RWPE2 (cell line): ENCODE data around the gene PPAN.

Source experiments
- ATAC-seq: fragments of 200-7000 bp; cut with Tn5 transposase; 3 replicates; pipeline ENCODE4 v1.9.1; 2021; ENCODE audit warnings: low read depth
- DNase-seq: peaks from one replicate; pipeline ENCODE4 v3.0.0-alpha.2; 2020; ENCODE audit warnings: low spot score
- H3K27ac ChIP-seq: fragments of 450-650 bp; 2 replicates; pipeline ENCODE4 v1.5.1; 2017; ENCODE audit warnings: mild to moderate bottlenecking; ENCODE audit not compliant: poor library complexity, severe bottlenecking
- H3K27me3 ChIP-seq: fragments of 250-450 bp; sonication (Bioruptor Pico); 2 replicates; pipeline ENCODE4 v1.5.1; 2021; ENCODE audit warnings: mild to moderate bottlenecking, moderate library complexity; ENCODE audit not compliant: insufficient read depth, poor library complexity, severe bottlenecking
- H3K36me3 ChIP-seq: fragments of 250-450 bp; sonication (Bioruptor Pico); 2 replicates; pipeline ENCODE4 v1.5.1; 2020; ENCODE audit warnings: low read depth, mild to moderate bottlenecking, moderate library complexity
- H3K4me1 ChIP-seq: fragments of 250-450 bp; sonication (Bioruptor Pico); 2 replicates; pipeline ENCODE4 v1.5.1; 2021; ENCODE audit warnings: mild to moderate bottlenecking, moderate library complexity; ENCODE audit not compliant: insufficient read depth, poor library complexity, severe bottlenecking
- H3K4me3 ChIP-seq: fragments of 250-450 bp; sonication (Bioruptor Pico); 2 replicates; pipeline ENCODE4 v1.5.1; 2021; ENCODE audit warnings: mild to moderate bottlenecking, moderate library complexity; ENCODE audit not compliant: severe bottlenecking
- H3K9me3 ChIP-seq: fragments of 250-450 bp; sonication (Bioruptor Pico); 2 replicates; pipeline ENCODE4 v1.5.1; 2021; ENCODE audit warnings: mild to moderate bottlenecking, moderate library complexity; ENCODE audit not compliant: severe bottlenecking
- TF ChIP-seq, protein P1 (sequence below): fragments of 450-650 bp; IDR thresholded peaks from one replicate; pipeline ENCODE4 v1.5.1; 2017; ENCODE audit warnings: mild to moderate bottlenecking, moderate library complexity; ENCODE audit not compliant: poor library complexity, severe bottlenecking

The PPAN gene

GRCh38 chr19:10104665-10105508, 1.3 kb upstream of the PPAN start:
- TF ChIP-seq, protein P1, sequence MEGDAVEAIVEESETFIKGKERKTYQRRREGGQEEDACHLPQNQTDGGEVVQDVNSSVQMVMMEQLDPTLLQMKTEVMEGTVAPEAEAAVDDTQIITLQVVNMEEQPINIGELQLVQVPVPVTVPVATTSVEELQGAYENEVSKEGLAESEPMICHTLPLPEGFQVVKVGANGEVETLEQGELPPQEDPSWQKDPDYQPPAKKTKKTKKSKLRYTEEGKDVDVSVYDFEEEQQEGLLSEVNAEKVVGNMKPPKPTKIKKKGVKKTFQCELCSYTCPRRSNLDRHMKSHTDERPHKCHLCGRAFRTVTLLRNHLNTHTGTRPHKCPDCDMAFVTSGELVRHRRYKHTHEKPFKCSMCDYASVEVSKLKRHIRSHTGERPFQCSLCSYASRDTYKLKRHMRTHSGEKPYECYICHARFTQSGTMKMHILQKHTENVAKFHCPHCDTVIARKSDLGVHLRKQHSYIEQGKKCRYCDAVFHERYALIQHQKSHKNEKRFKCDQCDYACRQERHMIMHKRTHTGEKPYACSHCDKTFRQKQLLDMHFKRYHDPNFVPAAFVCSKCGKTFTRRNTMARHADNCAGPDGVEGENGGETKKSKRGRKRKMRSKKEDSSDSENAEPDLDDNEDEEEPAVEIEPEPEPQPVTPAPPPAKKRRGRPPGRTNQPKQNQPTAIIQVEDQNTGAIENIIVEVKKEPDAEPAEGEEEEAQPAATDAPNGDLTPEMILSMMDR: no peak
- H3K4me1 ChIP-seq: peaks cover 6% of the 10 kb centered on the region
- no peak overlapping the region for H3K4me3 ChIP-seq
- H3K9me3 ChIP-seq: no peaks in the 10 kb centered on the region
- H3K27me3 ChIP-seq: no peaks in the 10 kb centered on the region
- DNase-seq (no peak), ATAC-seq (no peak)
- peaks cover 30% of the 10 kb centered on the region for H3K36me3 ChIP-seq
- no peak overlapping the region for H3K27ac ChIP-seq

DNA sequence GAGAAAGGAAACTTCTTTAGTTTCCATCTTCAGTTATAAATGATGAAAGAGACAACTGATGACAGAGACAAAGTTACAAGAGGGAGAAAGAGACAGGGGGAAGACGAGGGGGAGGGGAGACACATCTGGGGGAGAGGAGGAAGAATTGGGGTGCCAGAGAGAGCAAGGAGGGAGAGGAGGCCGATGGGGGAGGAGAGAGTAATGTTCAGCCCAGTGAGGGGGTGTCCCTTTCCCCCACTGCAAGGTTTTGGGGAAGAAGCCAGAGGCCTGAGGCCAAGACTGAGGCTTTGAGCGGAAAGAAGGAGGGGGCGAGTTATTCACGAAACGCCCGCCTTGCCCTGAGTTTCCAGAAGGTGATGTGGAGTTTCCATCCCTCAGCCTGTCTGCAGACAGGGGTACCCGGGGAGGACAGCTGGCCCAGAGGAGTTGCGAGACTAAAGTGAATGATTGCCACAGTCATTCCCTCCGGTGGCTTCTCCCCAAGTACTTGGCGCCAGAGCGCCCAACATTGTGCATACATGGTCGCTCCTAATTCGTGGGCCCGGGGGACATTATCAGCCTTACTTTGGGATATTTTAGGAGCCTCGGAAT, 558 bp upstream of the PPAN start:
- TF ChIP-seq, protein P1: no peak
- DNase-seq: no peak
- ATAC-seq: no peak
- Histone ChIP-seq H3K4me3 (peak overlapping the region; percentile 70), H3K27me3 (no peaks in the 10 kb centered on the region), H3K4me1 (peaks cover 6% of the 10 kb centered on the region), H3K9me3 (no peaks in the 10 kb centered on the region), H3K36me3 (peaks cover 37% of the 10 kb centered on the region), H3K27ac (no peak overlapping the region)

DNA sequence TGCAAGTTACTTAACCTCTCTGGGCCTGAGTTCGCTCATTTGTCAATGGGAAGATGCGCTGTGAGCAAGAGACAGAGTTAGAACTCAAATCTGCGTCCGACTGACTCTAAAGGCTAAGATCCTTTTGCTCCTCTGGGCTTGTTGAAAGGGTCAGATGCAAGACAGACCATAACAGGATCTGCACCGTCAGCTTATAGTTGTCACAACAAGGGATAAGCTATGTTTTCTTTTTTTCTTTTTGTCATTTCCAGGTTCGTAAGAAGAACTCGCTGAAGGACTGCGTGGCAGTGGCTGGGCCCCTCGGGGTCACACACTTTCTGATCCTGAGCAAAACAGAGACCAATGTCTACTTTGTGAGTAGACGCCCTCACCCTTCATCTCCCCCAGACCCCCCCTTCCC, 1.1 kb downstream of the PPAN start:
- TF ChIP-seq, protein P1: no peak
- H3K4me3 ChIP-seq: peak overlapping the region; percentile 70
- DNase-seq (no peak), ATAC-seq (no peak)
- H3K4me1 ChIP-seq: peaks cover 6% of the 10 kb centered on the region
- H3K27me3 ChIP-seq: no peaks in the 10 kb centered on the region
- H3K27ac ChIP-seq: peak overlapping the region; percentile 55
- peaks cover 49% of the 10 kb centered on the region for H3K36me3 ChIP-seq
- no peaks in the 10 kb centered on the region for H3K9me3 ChIP-seq

- Histone ChIP-seq H3K9me3 (no peaks in the 10 kb centered on the region), H3K4me3 (no peak overlapping the region), H3K4me1 (peaks cover 6% of the 10 kb centered on the region), H3K27ac (no peak overlapping the region), H3K27me3 (no peaks in the 10 kb centered on the region), H3K36me3 (peaks cover 52% of the 10 kb centered on the region)
- TF ChIP-seq, protein P1: no peak
- ATAC-seq: no peak
- no peak for DNase-seq
Measured at GRCh38 chr19:10107817-10108367, 1.7 kb downstream of the PPAN start.

DNA sequence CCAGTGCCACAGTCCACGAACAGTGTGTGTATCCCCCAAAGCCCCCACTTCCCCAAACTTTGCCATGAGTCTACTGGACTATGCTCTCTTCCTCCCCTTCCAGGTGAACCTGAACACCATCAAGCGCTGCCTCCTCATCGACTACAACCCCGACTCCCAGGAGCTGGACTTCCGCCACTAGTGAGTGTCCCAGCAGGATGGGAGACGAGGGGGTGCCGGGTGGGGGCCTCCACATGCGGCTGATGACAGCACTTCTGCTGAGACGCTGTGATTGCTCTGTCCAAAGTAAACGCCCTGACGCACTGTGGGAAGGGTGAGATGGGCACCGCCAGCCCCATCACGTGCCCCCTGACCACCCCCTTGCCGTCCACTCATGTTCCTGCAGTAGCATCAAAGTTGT, 3.4 kb downstream of the PPAN start:
- no peak for ATAC-seq
- H3K27ac ChIP-seq: no peak overlapping the region
- TF ChIP-seq, protein P1: no peak
- peaks cover 6% of the 10 kb centered on the region for H3K4me1 ChIP-seq
- no peaks in the 10 kb centered on the region for H3K27me3 ChIP-seq
- DNase-seq: no peak
- no peak overlapping the region for H3K4me3 ChIP-seq
- H3K9me3 ChIP-seq: no peaks in the 10 kb centered on the region
- peaks cover 53% of the 10 kb centered on the region for H3K36me3 ChIP-seq
